ENCODE results near the gene ST8SIA6.

The ST8SIA6 gene

GRCh38 chr10:17494626-17495260, 40.3 kb upstream of the ST8SIA6 start:
- H3K4me1 ChIP-seq (ENCODE audit: control insufficient read depth, insufficient read depth, low read length): no peaks in the 10 kb centered on the region
- H3K27ac ChIP-seq (ENCODE audit: extremely low read depth, low read depth, low read length): no peak overlapping the region
- H3K36me3 ChIP-seq (ENCODE audit: control insufficient read depth in 2 of 2, insufficient read depth in 1 of 2, low read length in 2 of 2): no peaks in the 10 kb centered on the region
- ChIA-PET POLR2A (no interaction called here), CTCF (interaction anchor here (0.6 to 1.1 kb wide), 2 partner anchors 12 to 685 kb away, joined by 3 to 4 read pairs; no protein-coding TSS in a partner anchor)
- H3K4me3 ChIP-seq (ENCODE audit: low read depth, low read length): no peak overlapping the region
- TF ChIP-seq ZNF513 (tag by site-specific recombination; IDR thresholded peaks at IDR 0.05) (no peak), RBAK (tag by site-specific recombination; IDR thresholded peaks at IDR 0.05) (no peak), ZNF354C (tag by site-specific recombination; IDR thresholded peaks at IDR 0.05; ENCODE audit: borderline replicate concordance, low read depth) (no peak)
- no peaks in the 10 kb centered on the region for H3K9me3 ChIP-seq (ENCODE audit: control insufficient read depth, insufficient read depth, low read depth, low read length)

GRCh38 chr10:17488848-17489247, 34.5 kb upstream of the ST8SIA6 start:
- no peak overlapping the region for H3K27ac ChIP-seq (ENCODE audit: extremely low read depth, low read depth, low read length)
- TF ChIP-seq ZBTB1 (tag by site-specific recombination; IDR thresholded peaks at IDR 0.05): no peak
- no peak for TF ChIP-seq ZNF777 (tag by site-specific recombination; IDR thresholded peaks at IDR 0.05; ENCODE audit: borderline replicate concordance)
- TF ChIP-seq ZNF76 (tag by site-specific recombination; IDR thresholded peaks at IDR 0.05; ENCODE audit: borderline replicate concordance, low read depth): no peak
- TF ChIP-seq SP3 (tag by site-specific recombination; IDR thresholded peaks at IDR 0.05): no peak
- no peak for TF ChIP-seq ZSCAN18 (tag by site-specific recombination; IDR thresholded peaks at IDR 0.05)
- no peak for TF ChIP-seq ZNF521 (tag by site-specific recombination; IDR thresholded peaks at IDR 0.05)
- TF ChIP-seq PRDM1 (tag by site-specific recombination; IDR thresholded peaks at IDR 0.05): no peak
- TF ChIP-seq ZNF404 (tag by site-specific recombination; IDR thresholded peaks at IDR 0.05): no peak
- no peak for TF ChIP-seq ZBTB21 (tag by site-specific recombination; IDR thresholded peaks at IDR 0.05)
- no peak for TF ChIP-seq ZNF37A (tag by site-specific recombination; IDR thresholded peaks at IDR 0.05)
- TF ChIP-seq ZNF544 (tag by site-specific recombination; IDR thresholded peaks at IDR 0.05): no peak
- no peak for TF ChIP-seq IKZF3 (tag by site-specific recombination; IDR thresholded peaks at IDR 0.05)
- TF ChIP-seq ZNF747 (tag by site-specific recombination; IDR thresholded peaks at IDR 0.05): no peak
- TF ChIP-seq ZEB2 (tag by site-specific recombination; IDR thresholded peaks at IDR 0.05): no peak
- TF ChIP-seq ZBTB11 (tag by site-specific recombination; conservative IDR thresholded peaks at IDR 0.05; ENCODE audit: low read depth): no peak
- TF ChIP-seq ZNF23 (tag by site-specific recombination; IDR thresholded peaks at IDR 0.05; ENCODE audit: borderline replicate concordance): no peak
- no peak for TF ChIP-seq ZNF26 (tag by site-specific recombination; IDR thresholded peaks at IDR 0.05)
- no peak overlapping the region for H3K4me3 ChIP-seq (ENCODE audit: low read depth, low read length)
- CTCF ChIA-PET: no interaction called here
- POLR2A ChIA-PET: no interaction called here
- H3K4me1 ChIP-seq (ENCODE audit: control insufficient read depth, insufficient read depth, low read length): no peaks in the 10 kb centered on the region
- no peaks in the 10 kb centered on the region for H3K36me3 ChIP-seq (ENCODE audit: control insufficient read depth in 2 of 2, insufficient read depth in 1 of 2, low read length in 2 of 2)
- H3K9me3 ChIP-seq (ENCODE audit: control insufficient read depth, insufficient read depth, low read depth, low read length): no peaks in the 10 kb centered on the region

All from HEK293 (cell line).